Neural progenitor cell (in vitro differentiated cells): ENCODE results near the gene YIF1B.

ENCODE experiments used
- CTCF ChIP-seq: fragments of 200-600 bp; sonication (generic); IDR thresholded peaks from 2 replicates; pipeline ENCODE4 v1.5.1; 2017; ENCODE audit warnings: antibody characterized with exemption, mild to moderate bottlenecking
- EZH2 ChIP-seq: fragments of 200-600 bp; sonication (generic); IDR thresholded peaks from 2 replicates; pipeline ENCODE4 v1.6.1; 2017; ENCODE audit warnings: antibody characterized with exemption, mild to moderate bottlenecking, moderate library complexity

- no peak for TF ChIP-seq EZH2
- no peak for TF ChIP-seq CTCF
Measured at GRCh38 chr19:38333245-38333644, 17.5 kb upstream of the YIF1B start.
